ENCODE results near the gene SLC30A5.
"Not testable (repeated sequence)": the region's sequence is repeated elsewhere in the genome, so short reads cannot be mapped to it uniquely, and the experiment has no call there.

The SLC30A5 gene

GRCh38 chr5:69093771-69094482, at the start of gene SLC30A5:
SLC30A5 (plus strand) TSS chr5:69094014; CDS start chr5:69094256, 242 bp downstream.
- peak; percentile 100 for DNase-seq (ENCODE audit: low read depth)

- DNase-seq (ENCODE audit: low read depth) = not testable (repeated sequence)
Measured at GRCh38 chr5:69045213-69045612, 48.6 kb upstream of the SLC30A5 start.

- DNase-seq (ENCODE audit: low read depth) = peak; percentile 20
Measured at GRCh38 chr5:69046375-69046957, 47.3 kb upstream of the SLC30A5 start.

GRCh38 chr5:69048230-69048629, 45.6 kb upstream of the SLC30A5 start:
- DNase-seq (ENCODE audit: low read depth) = peak; percentile 10

- DNase-seq (ENCODE audit: low read depth) = no peak
Measured at GRCh38 chr5:69049151-69049550, 44.7 kb upstream of the SLC30A5 start.

- DNase-seq (ENCODE audit: low read depth) = no peak
Measured at GRCh38 chr5:69049796-69050195, 44.0 kb upstream of the SLC30A5 start.

GRCh38 chr5:69050214-69050613, 43.6 kb upstream of the SLC30A5 start:
- no peak for DNase-seq (ENCODE audit: low read depth)

- no peak for DNase-seq (ENCODE audit: low read depth)
Measured at GRCh38 chr5:69052181-69052580, 41.6 kb upstream of the SLC30A5 start.

- DNase-seq (ENCODE audit: low read depth) = no peak
Measured at GRCh38 chr5:69074664-69075521, 18.9 kb upstream of the SLC30A5 start.

- DNase-seq (ENCODE audit: low read depth) = no peak
Measured at GRCh38 chr5:69075522-69076179, 18.2 kb upstream of the SLC30A5 start.

GRCh38 chr5:69078921-69079540, 14.8 kb upstream of the SLC30A5 start:
- DNase-seq (ENCODE audit: low read depth) = no peak

GRCh38 chr5:69079556-69079955, 14.3 kb upstream of the SLC30A5 start:
- DNase-seq (ENCODE audit: low read depth) = no peak

- DNase-seq (ENCODE audit: low read depth) = peak; percentile 54
Measured at GRCh38 chr5:69083412-69083811, 10.4 kb upstream of the SLC30A5 start.

- DNase-seq (ENCODE audit: low read depth) = no peak
Measured at GRCh38 chr5:69084195-69084594, 9.6 kb upstream of the SLC30A5 start.

GRCh38 chr5:69084903-69085302, 8.9 kb upstream of the SLC30A5 start:
- DNase-seq (ENCODE audit: low read depth) = no peak

GRCh38 chr5:69086206-69086605, 7.6 kb upstream of the SLC30A5 start:
- no peak for DNase-seq (ENCODE audit: low read depth)

GRCh38 chr5:69088006-69088405, 5.8 kb upstream of the SLC30A5 start:
- DNase-seq (ENCODE audit: low read depth) = not testable (repeated sequence)

- DNase-seq (ENCODE audit: low read depth) = no peak
Measured at GRCh38 chr5:69090158-69090557, 3.7 kb upstream of the SLC30A5 start.

- DNase-seq (ENCODE audit: low read depth) = no peak
Measured at GRCh38 chr5:69091771-69092170, 2.0 kb upstream of the SLC30A5 start.

- no peak for DNase-seq (ENCODE audit: low read depth)
Measured at GRCh38 chr5:69092969-69093368, 845 bp upstream of the SLC30A5 start.

GRCh38 chr5:69099302-69099701, 5.5 kb downstream of the SLC30A5 start:
- no peak for DNase-seq (ENCODE audit: low read depth)

- no peak for DNase-seq (ENCODE audit: low read depth)
Measured at GRCh38 chr5:69103521-69103920, 9.7 kb downstream of the SLC30A5 start.
